WTC11 (cell line): ENCODE measurements around the gene CCDC134. TPM values are rescaled to one million over a fixed set of nuclear protein-coding genes. Genes with fewer than 3 reads are reported as not detected.

Experiments used
- ATAC-seq: fragments of 200-7000 bp; cut with Tn5 transposase; 2 replicates; pipeline ENCODE4 v1.10.0; 2021; ENCODE audit warnings: mild to moderate bottlenecking, moderate library complexity
- CTCF ChIA-PET: fragments of 300-600 bp; sonication (Branson Sonifier 250); formaldehyde crosslinking; loops from one replicate; lab custom pipeline; 2021; ENCODE audit warnings: antibody characterized with exemption; lab: Charles Lee
- POLR2A ChIA-PET: fragments of 350-600 bp; sonication (Branson Sonifier 250); formaldehyde crosslinking; loops from one replicate; lab custom pipeline; 2021; ENCODE audit warnings: antibody characterized with exemption; lab: Charles Lee
- DNase-seq: peaks from one replicate; pipeline ENCODE4 v3.0.0; 2021; ENCODE audit warnings: low spot score
- H3K27ac Mint-ChIP-seq: 2 replicates; pipeline ENCODE4 v1.8.0; 2021; ENCODE audit warnings: mixed read lengths
- H3K27me3 Mint-ChIP-seq: 2 replicates; pipeline ENCODE4 v1.8.0; 2021; ENCODE audit warnings: low read depth, mild to moderate bottlenecking, moderate library complexity, mixed read lengths
- H3K36me3 Mint-ChIP-seq: 2 replicates; pipeline ENCODE4 v1.8.0; 2021; ENCODE audit warnings: mixed read lengths
- H3K4me1 Mint-ChIP-seq: 2 replicates; pipeline ENCODE4 v1.8.0; 2022; ENCODE audit warnings: mixed read lengths
- H3K4me3 Mint-ChIP-seq: 2 replicates; pipeline ENCODE4 v1.8.0; 2021; ENCODE audit warnings: mild to moderate bottlenecking, moderate library complexity, mixed read lengths
- H3K9me3 Mint-ChIP-seq: 2 replicates; pipeline ENCODE4 v1.8.0; 2021; ENCODE audit warnings: mixed read lengths
- AR ChIP-seq: fragments of 250-450 bp; sonication (Bioruptor Pico); IDR thresholded peaks from 2 replicates; pipeline ENCODE4 v1.9.0; 2021; ENCODE audit warnings: mild to moderate bottlenecking
- ATF1 ChIP-seq: sonication (generic); formaldehyde crosslinking; IDR thresholded peaks from 2 replicates; pipeline ENCODE4 v1.8.1; 2023; ENCODE audit warnings: mild to moderate bottlenecking, moderate library complexity, missing genetic modification reagents
- ATF2 ChIP-seq: sonication (generic); formaldehyde crosslinking; IDR thresholded peaks from 2 replicates; pipeline ENCODE4 v1.8.1; 2022; ENCODE audit warnings: low read depth, missing genetic modification reagents, borderline replicate concordance
- ATF6 ChIP-seq: sonication (generic); formaldehyde crosslinking; IDR thresholded peaks from 2 replicates; pipeline ENCODE4 v1.8.1; 2023; ENCODE audit warnings: mild to moderate bottlenecking, missing genetic modification reagents
- CBFB ChIP-seq: sonication (generic); formaldehyde crosslinking; IDR thresholded peaks from 2 replicates; pipeline ENCODE4 v1.8.1; 2022; ENCODE audit warnings: mild to moderate bottlenecking, low read depth, missing genetic modification reagents
- CTCF ChIP-seq: fragments of 200-600 bp; IDR thresholded peaks from 2 replicates; pipeline ENCODE4 v1.8.0; 2022; ENCODE audit warnings: antibody characterized with exemption
- EMX1 ChIP-seq: fragments of 250-450 bp; sonication (Bioruptor Pico); IDR thresholded peaks from 2 replicates; pipeline ENCODE4 v1.8.0; 2021; ENCODE audit warnings: mild to moderate bottlenecking
- FOXP1 ChIP-seq: sonication (generic); formaldehyde crosslinking; IDR thresholded peaks from 2 replicates; pipeline ENCODE4 v1.8.0; 2022; ENCODE audit warnings: missing genetic modification reagents, mild to moderate bottlenecking, moderate library complexity, borderline replicate concordance
- JAZF1 ChIP-seq: fragments of 250-450 bp; sonication (Bioruptor Pico); IDR thresholded peaks from 2 replicates; pipeline ENCODE4 v1.9.0; 2021; ENCODE audit warnings: moderate library complexity, mild to moderate bottlenecking, inconsistent platforms
- NR2C2 ChIP-seq: sonication (generic); formaldehyde crosslinking; IDR thresholded peaks from 2 replicates; pipeline ENCODE4 v1.8.0; 2022; ENCODE audit warnings: mild to moderate bottlenecking, missing genetic modification reagents
- SMAD3 ChIP-seq: sonication (generic); formaldehyde crosslinking; IDR thresholded peaks from 2 replicates; pipeline ENCODE4 v1.8.0; 2022; ENCODE audit warnings: missing genetic modification reagents, mild to moderate bottlenecking, borderline replicate concordance
- TP53 ChIP-seq: sonication (generic); formaldehyde crosslinking; IDR thresholded peaks from 2 replicates; pipeline ENCODE4 v1.8.1; 2023; ENCODE audit warnings: mild to moderate bottlenecking, missing genetic modification reagents
- USF1 ChIP-seq: sonication (generic); formaldehyde crosslinking; IDR thresholded peaks from 2 replicates; pipeline ENCODE4 v1.8.0; 2022; ENCODE audit warnings: mild to moderate bottlenecking, missing genetic modification reagents
- ZNF138 ChIP-seq: sonication (generic); formaldehyde crosslinking; conservative IDR thresholded peaks from 2 replicates; pipeline ENCODE4 v1.8.1; 2022; ENCODE audit warnings: mild to moderate bottlenecking, moderate library complexity, missing genetic modification reagents
- ZNF416 ChIP-seq: fragments of 250-450 bp; sonication (Bioruptor Pico); IDR thresholded peaks from 2 replicates; pipeline ENCODE4 v1.9.0; 2021; ENCODE audit warnings: mild to moderate bottlenecking, inconsistent platforms
- ZNF512 ChIP-seq: sonication (generic); formaldehyde crosslinking; IDR thresholded peaks from 2 replicates; pipeline ENCODE4 v1.8.1; 2022; ENCODE audit warnings: missing genetic modification reagents, borderline replicate concordance
- ZSCAN18 ChIP-seq: fragments of 250-450 bp; sonication (Bioruptor Pico); IDR thresholded peaks from 2 replicates; pipeline ENCODE4 v2.1.2; 2022; ENCODE audit warnings: mild to moderate bottlenecking, moderate library complexity
- total RNA-seq: library from RNA; stranded (reverse); gene quantifications from 3 replicates; pipeline ENCODE4 v1.2.3, GENCODE V29; 2021
- TF ChIP-seq, protein P1 (sequence below): sonication (generic); formaldehyde crosslinking; IDR thresholded peaks from 2 replicates; pipeline ENCODE4 v1.8.0; 2022; ENCODE audit warnings: mild to moderate bottlenecking, missing genetic modification reagents
- TF ChIP-seq, protein P2 (sequence below): fragments of 250-450 bp; sonication (Bioruptor Pico); IDR thresholded peaks from 2 replicates; pipeline ENCODE4 v1.8.0; 2021; ENCODE audit warnings: mild to moderate bottlenecking

Gene CCDC134
- total RNA-seq, 1 experiment from 2014 or later, result 19.0 TPM

DNA sequence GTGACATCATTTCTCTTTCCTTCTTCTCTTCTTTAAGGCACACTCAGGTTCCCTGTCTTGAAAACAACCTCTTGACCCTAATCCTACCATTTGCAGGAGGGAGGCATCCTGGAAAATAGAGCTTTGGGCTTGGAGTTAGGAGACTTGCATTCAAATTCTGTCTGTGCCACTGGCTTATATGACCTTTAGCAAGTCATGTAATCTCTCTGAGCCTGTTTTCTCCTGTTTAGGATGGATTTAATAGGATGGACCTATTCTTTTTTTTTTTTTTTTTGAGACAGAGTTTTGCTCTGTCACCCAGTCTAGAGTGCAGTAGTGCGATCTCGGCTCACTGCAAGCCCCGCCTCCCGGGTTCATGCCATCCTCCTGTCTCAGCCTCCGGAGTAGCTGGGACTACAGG, 25.1 kb upstream of the CCDC134 start:
- CTCF ChIA-PET, result interaction anchor here (1.1 to 3.1 kb wide), 4 partner anchors 12 to 150 kb away, joined by 4 to 14 read pairs (median 6); no protein-coding TSS in a partner anchor
- no peak overlapping the region for H3K4me3 Mint-ChIP-seq
- no peaks in the 10 kb centered on the region for H3K9me3 Mint-ChIP-seq
- H3K36me3 Mint-ChIP-seq, result no peaks in the 10 kb centered on the region
- DNase-seq (no peak), ATAC-seq (no peak)
- no peak overlapping the region for H3K27ac Mint-ChIP-seq
- TF ChIP-seq, protein P1, sequence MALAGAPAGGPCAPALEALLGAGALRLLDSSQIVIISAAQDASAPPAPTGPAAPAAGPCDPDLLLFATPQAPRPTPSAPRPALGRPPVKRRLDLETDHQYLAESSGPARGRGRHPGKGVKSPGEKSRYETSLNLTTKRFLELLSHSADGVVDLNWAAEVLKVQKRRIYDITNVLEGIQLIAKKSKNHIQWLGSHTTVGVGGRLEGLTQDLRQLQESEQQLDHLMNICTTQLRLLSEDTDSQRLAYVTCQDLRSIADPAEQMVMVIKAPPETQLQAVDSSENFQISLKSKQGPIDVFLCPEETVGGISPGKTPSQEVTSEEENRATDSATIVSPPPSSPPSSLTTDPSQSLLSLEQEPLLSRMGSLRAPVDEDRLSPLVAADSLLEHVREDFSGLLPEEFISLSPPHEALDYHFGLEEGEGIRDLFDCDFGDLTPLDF, result no peak
- TF ChIP-seq ZNF138, result no peak
- no peak for TF ChIP-seq ZNF512 (CRISPR knock-in tag)
- TF ChIP-seq ATF1 (CRISPR knock-in tag), result no peak
- no peak for TF ChIP-seq ZSCAN18 (CRISPR knock-in tag)
- TF ChIP-seq AR, result no peak
- no peak for TF ChIP-seq CBFB (CRISPR knock-in tag)
- TF ChIP-seq ZNF416 (CRISPR knock-in tag), result no peak
- TF ChIP-seq NR2C2, result no peak
- TF ChIP-seq EMX1 (CRISPR knock-in tag), result no peak
- TF ChIP-seq SMAD3 (CRISPR knock-in tag), result no peak
- no peak for TF ChIP-seq CTCF
- no peak for TF ChIP-seq ATF2 (CRISPR knock-in tag)
- no peak for TF ChIP-seq JAZF1 (CRISPR knock-in tag)
- TF ChIP-seq FOXP1 (CRISPR knock-in tag), result no peak
- no peak for TF ChIP-seq USF1 (CRISPR knock-in tag)
- TF ChIP-seq ATF6, result no peak
- TF ChIP-seq, protein P2, sequence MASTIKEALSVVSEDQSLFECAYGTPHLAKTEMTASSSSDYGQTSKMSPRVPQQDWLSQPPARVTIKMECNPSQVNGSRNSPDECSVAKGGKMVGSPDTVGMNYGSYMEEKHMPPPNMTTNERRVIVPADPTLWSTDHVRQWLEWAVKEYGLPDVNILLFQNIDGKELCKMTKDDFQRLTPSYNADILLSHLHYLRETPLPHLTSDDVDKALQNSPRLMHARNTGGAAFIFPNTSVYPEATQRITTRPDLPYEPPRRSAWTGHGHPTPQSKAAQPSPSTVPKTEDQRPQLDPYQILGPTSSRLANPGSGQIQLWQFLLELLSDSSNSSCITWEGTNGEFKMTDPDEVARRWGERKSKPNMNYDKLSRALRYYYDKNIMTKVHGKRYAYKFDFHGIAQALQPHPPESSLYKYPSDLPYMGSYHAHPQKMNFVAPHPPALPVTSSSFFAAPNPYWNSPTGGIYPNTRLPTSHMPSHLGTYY (CRISPR knock-in tag), result no peak
- TF ChIP-seq TP53 (CRISPR knock-in tag), result no peak
- H3K4me1 Mint-ChIP-seq, result peaks cover 3% of the 10 kb centered on the region; the same call in 1 of the 2 replicates
- POLR2A ChIA-PET, result interaction anchor here (0.6 kb wide), 2 partner anchors 58 to 175 kb away, joined by 3 to 4 read pairs; no protein-coding TSS in a partner anchor
- peaks cover 4% of the 10 kb centered on the region for H3K27me3 Mint-ChIP-seq
